Neural progenitor cell (in vitro differentiated cells): Measurements from ENCODE around the gene GTPBP3. TPM values are rescaled to one million over a fixed set of nuclear protein-coding genes. Genes with fewer than 3 reads are reported as not detected.

ENCODE experiments used
- DNase-seq: peaks from one replicate; pipeline ENCODE4 v3.0.0-alpha.2; 2016; ENCODE audit warnings: low spot score
- H2AFZ ChIP-seq: fragments of 200-600 bp; sonication (generic); replicated peaks from 2 replicates; pipeline ENCODE4 v1.6.1; 2016; ENCODE audit warnings: antibody characterized with exemption
- H3F3A ChIP-seq: fragments of 200-600 bp; sonication (generic); 2 replicates; pipeline ENCODE4 v1.6.1; 2016; ENCODE audit warnings: antibody characterized with exemption, low read depth
- H3K27ac ChIP-seq: fragments of 200-600 bp; sonication (generic); 2 replicates; pipeline ENCODE4 v1.5.1; 2016; ENCODE audit warnings: mild to moderate bottlenecking
- H3K27me3 ChIP-seq: fragments of 200-600 bp; sonication (generic); 2 replicates; pipeline ENCODE4 v1.6.1; 2016; ENCODE audit warnings: mild to moderate bottlenecking, moderate library complexity
- H3K36me3 ChIP-seq: fragments of 200-600 bp; sonication (generic); 2 replicates; pipeline ENCODE4 v1.5.1; 2016
- H3K4me1 ChIP-seq: fragments of 200-600 bp; sonication (generic); 2 replicates; pipeline ENCODE4 v1.6.1; 2016; ENCODE audit warnings: mixed run types
- H3K4me2 ChIP-seq: fragments of 200-600 bp; sonication (generic); 2 replicates; pipeline ENCODE4 v1.6.1; 2016
- H3K4me3 ChIP-seq: fragments of 200-600 bp; sonication (generic); 2 replicates; pipeline ENCODE4 v1.5.1; 2016
- H3K79me2 ChIP-seq: fragments of 200-600 bp; sonication (generic); 2 replicates; pipeline ENCODE4 v1.6.1; 2016; ENCODE audit warnings: low read depth
- H3K9ac ChIP-seq: fragments of 200-600 bp; sonication (generic); 2 replicates; pipeline ENCODE4 v1.6.1; 2016
- H3K9me3 ChIP-seq: fragments of 200-600 bp; sonication (generic); 2 replicates; pipeline ENCODE4 v1.5.1; 2016; ENCODE audit warnings: low read depth
- H4K20me1 ChIP-seq: fragments of 200-600 bp; sonication (generic); 2 replicates; pipeline ENCODE4 v1.6.1; 2016; ENCODE audit warnings: low read depth
- H3K27ac Mint-ChIP-seq: 3 replicates; pipeline ENCODE4 v1.8.0; 2021; ENCODE audit warnings: mixed read lengths
- H3K27me3 Mint-ChIP-seq: 2 replicates; pipeline ENCODE4 v1.8.0; 2022; ENCODE audit warnings: low read depth, mild to moderate bottlenecking, inconsistent platforms, moderate library complexity, mixed read lengths; ENCODE audit not compliant: insufficient read depth
- H3K36me3 Mint-ChIP-seq: 3 replicates; pipeline ENCODE4 v1.8.0; 2021; ENCODE audit warnings: mixed read lengths
- H3K4me1 Mint-ChIP-seq: 3 replicates; pipeline ENCODE4 v1.8.0; 2021; ENCODE audit warnings: mixed read lengths
- H3K4me3 Mint-ChIP-seq: 3 replicates; pipeline ENCODE4 v1.8.0; 2021; ENCODE audit warnings: mild to moderate bottlenecking, moderate library complexity, mixed read lengths
- H3K9me3 Mint-ChIP-seq: 3 replicates; pipeline ENCODE4 v1.8.0; 2020; ENCODE audit warnings: mixed read lengths
- EZH2 ChIP-seq: fragments of 200-600 bp; sonication (generic); IDR thresholded peaks from 2 replicates; pipeline ENCODE4 v1.6.1; 2017; ENCODE audit warnings: antibody characterized with exemption, mild to moderate bottlenecking, moderate library complexity
- EZH2phosphoT487 ChIP-seq: fragments of 200-600 bp; sonication (generic); IDR thresholded peaks from 2 replicates; pipeline ENCODE4 v1.6.1; 2017; ENCODE audit warnings: antibody characterized with exemption
- total RNA-seq: library from RNA; depleted of rRNA; stranded (reverse); fragments of >200 nt; gene quantifications from 2 replicates; pipeline ENCODE4 v1.2.3, GENCODE V29; 2015; ENCODE audit warnings: low replicate concordance
- TF ChIP-seq, protein P1 (sequence below): fragments of 200-600 bp; sonication (generic); IDR thresholded peaks from 2 replicates; pipeline ENCODE4 v1.5.1; 2017; ENCODE audit warnings: antibody characterized with exemption, mild to moderate bottlenecking

GTPBP3 gene
- total RNA-seq, 1 donor from 2014 or later, result 13.2 TPM

DNA sequence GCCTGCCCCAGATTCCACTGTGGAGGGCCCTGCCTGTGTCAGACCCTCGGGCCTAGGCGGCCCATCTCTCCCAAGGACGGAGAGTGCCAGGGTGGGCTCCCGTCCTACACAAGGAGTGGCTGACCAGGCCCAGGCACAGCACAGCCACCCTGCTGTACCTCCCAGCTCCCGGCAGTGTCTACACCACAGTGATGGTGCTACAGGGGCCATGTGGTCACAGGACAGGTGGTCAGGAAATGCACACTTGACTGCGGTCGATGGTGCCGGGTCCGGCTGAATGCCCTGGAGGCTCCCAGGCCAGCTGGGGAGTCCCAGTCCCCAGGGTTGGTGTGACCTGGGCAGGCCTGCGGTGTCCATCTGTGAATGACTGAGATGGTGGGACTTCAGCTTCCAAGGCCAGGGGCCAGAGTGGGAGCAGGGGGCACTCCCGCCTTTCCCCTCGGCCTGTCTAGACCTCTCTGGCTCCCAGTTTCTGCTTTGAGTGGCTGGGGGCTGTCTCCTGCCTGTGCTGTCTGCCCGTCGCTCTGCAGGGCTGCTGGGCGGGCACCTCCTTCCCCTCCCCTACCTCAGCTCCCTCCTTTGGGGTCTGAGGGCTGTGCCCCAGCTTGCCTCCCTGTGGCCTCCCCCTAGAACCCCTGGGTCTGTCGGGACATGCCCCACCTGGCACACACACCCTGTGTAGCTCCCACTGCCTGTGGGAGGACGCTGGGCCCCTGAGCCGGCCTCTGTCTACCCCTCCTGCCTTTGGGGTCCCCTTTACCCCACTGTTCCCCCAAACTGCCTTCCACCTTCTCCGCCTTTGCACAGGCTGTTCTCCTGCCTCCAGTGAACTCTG is 15.5 kb upstream of the GTPBP3 start:
- H3K4me3 ChIP-seq, result no peak overlapping the region
- H3K79me2 ChIP-seq, result no peaks in the 10 kb centered on the region
- H3K27ac Mint-ChIP-seq, result peak overlapping the region; percentile 74
- H3K27me3 Mint-ChIP-seq, result peaks cover 4% of the 10 kb centered on the region
- no peak for TF ChIP-seq EZH2
- TF ChIP-seq, protein P1, sequence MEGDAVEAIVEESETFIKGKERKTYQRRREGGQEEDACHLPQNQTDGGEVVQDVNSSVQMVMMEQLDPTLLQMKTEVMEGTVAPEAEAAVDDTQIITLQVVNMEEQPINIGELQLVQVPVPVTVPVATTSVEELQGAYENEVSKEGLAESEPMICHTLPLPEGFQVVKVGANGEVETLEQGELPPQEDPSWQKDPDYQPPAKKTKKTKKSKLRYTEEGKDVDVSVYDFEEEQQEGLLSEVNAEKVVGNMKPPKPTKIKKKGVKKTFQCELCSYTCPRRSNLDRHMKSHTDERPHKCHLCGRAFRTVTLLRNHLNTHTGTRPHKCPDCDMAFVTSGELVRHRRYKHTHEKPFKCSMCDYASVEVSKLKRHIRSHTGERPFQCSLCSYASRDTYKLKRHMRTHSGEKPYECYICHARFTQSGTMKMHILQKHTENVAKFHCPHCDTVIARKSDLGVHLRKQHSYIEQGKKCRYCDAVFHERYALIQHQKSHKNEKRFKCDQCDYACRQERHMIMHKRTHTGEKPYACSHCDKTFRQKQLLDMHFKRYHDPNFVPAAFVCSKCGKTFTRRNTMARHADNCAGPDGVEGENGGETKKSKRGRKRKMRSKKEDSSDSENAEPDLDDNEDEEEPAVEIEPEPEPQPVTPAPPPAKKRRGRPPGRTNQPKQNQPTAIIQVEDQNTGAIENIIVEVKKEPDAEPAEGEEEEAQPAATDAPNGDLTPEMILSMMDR, result no peak
- no peak for TF ChIP-seq EZH2phosphoT487
- H3K27me3 ChIP-seq, result no peaks in the 10 kb centered on the region
- no peak overlapping the region for H2AFZ ChIP-seq
- peak overlapping the region; percentile 48 for H3K4me3 Mint-ChIP-seq
- peaks cover 6% of the 10 kb centered on the region for H4K20me1 ChIP-seq
- peak overlapping the region; percentile 27 for H3K27ac ChIP-seq
- no peak for DNase-seq
- no peaks in the 10 kb centered on the region for H3K9me3 ChIP-seq
- no peak overlapping the region for H3K9ac ChIP-seq
- H3F3A ChIP-seq, result peaks cover 18% of the 10 kb centered on the region
- peaks cover 9% of the 10 kb centered on the region for H3K4me1 ChIP-seq
- no peaks in the 10 kb centered on the region for H3K4me1 Mint-ChIP-seq
- H3K36me3 Mint-ChIP-seq, result peaks cover 3% of the 10 kb centered on the region
- no peaks in the 10 kb centered on the region for H3K36me3 ChIP-seq
- no peak overlapping the region for H3K4me2 ChIP-seq
- no peaks in the 10 kb centered on the region for H3K9me3 Mint-ChIP-seq

DNA sequence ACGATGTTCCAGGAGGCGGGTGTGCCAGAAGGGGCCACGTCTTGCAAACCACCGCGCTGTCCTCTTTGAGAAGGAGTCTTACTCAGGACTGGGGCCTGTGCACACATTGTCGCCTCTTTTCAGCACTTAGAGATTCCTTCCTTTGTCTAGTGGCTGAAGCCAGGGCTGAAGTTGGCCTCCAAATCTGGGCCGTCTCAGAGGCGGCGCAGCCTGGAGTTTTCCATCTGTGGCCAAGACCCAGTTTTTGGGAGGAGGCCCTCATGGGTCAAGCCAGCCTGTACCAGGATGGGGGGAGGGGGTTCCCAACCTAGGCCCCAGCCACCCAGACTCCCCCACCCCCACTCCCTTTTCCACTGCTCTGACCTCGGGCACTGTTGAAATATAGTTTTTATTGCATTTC is 14.5 kb upstream of the GTPBP3 start:
- no peak overlapping the region for H3K4me3 ChIP-seq
- H2AFZ ChIP-seq, result no peak overlapping the region
- H3K79me2 ChIP-seq, result no peaks in the 10 kb centered on the region

DNA sequence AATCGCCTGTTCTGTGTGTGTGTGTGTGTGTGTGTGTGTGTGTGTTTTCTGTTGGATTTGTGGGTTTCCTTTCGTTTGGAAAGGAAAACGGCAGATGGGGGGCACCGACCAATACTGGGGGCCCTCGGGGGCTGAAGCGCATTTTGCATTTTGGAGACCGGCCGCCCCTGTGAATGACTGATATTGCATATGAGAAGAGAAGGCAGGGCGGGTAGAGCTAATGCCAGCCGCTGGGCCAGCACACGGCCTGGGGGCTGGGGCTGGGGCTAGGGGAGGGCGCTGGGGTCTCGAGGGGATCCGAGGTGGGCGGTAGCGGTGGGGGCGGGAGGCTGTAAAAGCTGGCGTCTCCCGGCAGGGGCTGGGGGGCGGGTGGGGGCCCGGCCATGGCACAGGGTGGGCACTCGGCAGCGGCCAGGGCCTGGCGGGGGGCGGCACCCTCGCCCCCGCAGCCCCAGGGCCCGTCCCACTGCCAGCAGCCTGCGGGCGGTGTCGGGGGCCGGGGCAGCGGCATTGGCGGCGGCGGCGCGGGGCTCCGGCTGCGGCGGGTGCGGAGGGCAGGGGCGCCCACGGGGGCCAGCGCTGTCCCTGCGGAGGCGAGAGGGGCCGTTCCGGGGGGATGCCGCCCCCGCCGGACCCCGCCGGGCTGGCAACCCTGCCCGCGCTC is 13.9 kb upstream of the GTPBP3 start:
- Histone ChIP-seq H3F3A (peaks cover 34% of the 10 kb centered on the region), H3K79me2 (no peaks in the 10 kb centered on the region), H3K27ac (peak overlapping the region; percentile 27), H3K4me1 (peaks cover 15% of the 10 kb centered on the region), H3K4me2 (no peak overlapping the region), H3K36me3 (no peaks in the 10 kb centered on the region), H3K9ac (no peak overlapping the region), H3K9me3 (no peaks in the 10 kb centered on the region), H2AFZ (no peak overlapping the region), H4K20me1 (peaks cover 6% of the 10 kb centered on the region), H3K27me3 (peaks cover 2% of the 10 kb centered on the region), H3K4me3 (no peak overlapping the region)
- Mint-ChIP-seq H3K27ac (no peak overlapping the region), H3K36me3 (peaks cover 3% of the 10 kb centered on the region), H3K27me3 (peaks cover 4% of the 10 kb centered on the region), H3K4me3 (no peak overlapping the region), H3K9me3 (no peaks in the 10 kb centered on the region), H3K4me1 (peaks cover 5% of the 10 kb centered on the region)
- TF ChIP-seq EZH2phosphoT487, result no peak
- TF ChIP-seq, protein P1, result no peak
- TF ChIP-seq EZH2, result no peak
- no peak for DNase-seq

More for the DNA sequence above, 14.5 kb upstream of the GTPBP3 start:
- H3K4me1 Mint-ChIP-seq, result peaks cover 4% of the 10 kb centered on the region
- H3K9ac ChIP-seq, result no peak overlapping the region
- H3K4me1 ChIP-seq, result peaks cover 15% of the 10 kb centered on the region
- TF ChIP-seq, protein P1, result no peak
- TF ChIP-seq EZH2phosphoT487 (no peak), EZH2 (no peak)
- peak overlapping the region; percentile 48 for H3K4me3 Mint-ChIP-seq
- no peak overlapping the region for H3K4me2 ChIP-seq
- H3K36me3 Mint-ChIP-seq, result peaks cover 3% of the 10 kb centered on the region
- peaks cover 28% of the 10 kb centered on the region for H3F3A ChIP-seq
- H3K9me3 ChIP-seq, result no peaks in the 10 kb centered on the region
- no peaks in the 10 kb centered on the region for H3K36me3 ChIP-seq
- DNase-seq, result no peak
- no peaks in the 10 kb centered on the region for H3K9me3 Mint-ChIP-seq
- peaks cover 4% of the 10 kb centered on the region for H3K27me3 Mint-ChIP-seq
- peaks cover 6% of the 10 kb centered on the region for H4K20me1 ChIP-seq
- H3K27ac Mint-ChIP-seq, result no peak overlapping the region
- peak overlapping the region; percentile 27 for H3K27ac ChIP-seq
- H3K27me3 ChIP-seq, result no peaks in the 10 kb centered on the region
